Endothelial cell of umbilical vein (primary cell): ENCODE results near the gene SEL1L2.

ENCODE experiments used
- EZH2 ChIP-seq: IDR thresholded peaks from 2 replicates; pipeline ENCODE4 v1.6.1; 2012; ENCODE audit warnings: borderline replicate concordance, low read depth, mild to moderate bottlenecking, moderate library complexity, low read length, inconsistent platforms; ENCODE audit not compliant: severe bottlenecking
- MYC ChIP-seq: IDR thresholded peaks from one replicate; pipeline ENCODE4 v1.6.1; 2011; ENCODE audit warnings: mild to moderate bottlenecking, low read depth, low read length
- POLR2A ChIP-seq: IDR thresholded peaks from 2 replicates; pipeline ENCODE4 v1.6.1; 2012; ENCODE audit warnings: low read depth, mild to moderate bottlenecking, control low read depth, low read length
- POLR2AphosphoS5 ChIP-seq: IDR thresholded peaks from 2 replicates; pipeline ENCODE4 v1.6.1; 2012; ENCODE audit warnings: low read depth, mild to moderate bottlenecking, control low read depth, low read length, moderate library complexity; ENCODE audit not compliant: insufficient read depth
- TF ChIP-seq, protein P1 (sequence below), 2 donors: IDR thresholded peaks; 1 replicate in 1 of 2; 2 replicates in 1 of 2; pipeline ENCODE4 v1.5.1; 2011; ENCODE audit warnings: low read length in 2 of 2, mild to moderate bottlenecking in 2 of 2, moderate library complexity in 2 of 2, control low read depth in 1 of 2, inconsistent platforms in 1 of 2, low read depth in 1 of 2; ENCODE audit not compliant: insufficient read depth in 1 of 2; ENCODE audit errors: extremely low read depth in 1 of 2

DNA sequence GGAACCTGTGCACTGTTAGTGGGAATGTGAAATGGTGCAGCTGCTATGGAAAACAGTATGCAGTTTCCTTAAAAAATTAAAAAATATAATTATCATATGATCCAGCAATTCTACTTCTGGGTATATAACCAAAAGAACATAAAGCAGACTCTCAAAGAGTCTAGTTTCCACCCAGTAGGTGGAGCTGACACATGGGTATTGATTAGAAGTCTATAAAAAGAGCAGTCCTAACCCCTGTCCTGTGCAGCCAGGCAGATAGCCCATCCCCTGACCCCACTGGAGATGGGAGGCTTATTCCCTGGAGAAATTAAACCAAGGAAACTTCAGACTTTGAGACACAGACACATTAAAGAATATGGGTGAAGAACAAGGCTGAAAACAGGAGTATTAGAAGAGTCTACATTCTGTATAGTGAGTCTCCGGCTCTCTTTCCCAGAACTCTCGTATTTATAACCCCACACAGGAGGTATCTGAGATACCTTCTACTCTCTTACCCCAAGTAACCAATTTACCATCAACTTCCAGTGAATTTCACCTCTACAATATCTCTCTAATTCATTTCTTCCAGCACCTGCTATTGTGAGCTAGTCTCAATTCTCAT lies 92.3 kb downstream of the SEL1L2 start:
- TF ChIP-seq, protein P1, sequence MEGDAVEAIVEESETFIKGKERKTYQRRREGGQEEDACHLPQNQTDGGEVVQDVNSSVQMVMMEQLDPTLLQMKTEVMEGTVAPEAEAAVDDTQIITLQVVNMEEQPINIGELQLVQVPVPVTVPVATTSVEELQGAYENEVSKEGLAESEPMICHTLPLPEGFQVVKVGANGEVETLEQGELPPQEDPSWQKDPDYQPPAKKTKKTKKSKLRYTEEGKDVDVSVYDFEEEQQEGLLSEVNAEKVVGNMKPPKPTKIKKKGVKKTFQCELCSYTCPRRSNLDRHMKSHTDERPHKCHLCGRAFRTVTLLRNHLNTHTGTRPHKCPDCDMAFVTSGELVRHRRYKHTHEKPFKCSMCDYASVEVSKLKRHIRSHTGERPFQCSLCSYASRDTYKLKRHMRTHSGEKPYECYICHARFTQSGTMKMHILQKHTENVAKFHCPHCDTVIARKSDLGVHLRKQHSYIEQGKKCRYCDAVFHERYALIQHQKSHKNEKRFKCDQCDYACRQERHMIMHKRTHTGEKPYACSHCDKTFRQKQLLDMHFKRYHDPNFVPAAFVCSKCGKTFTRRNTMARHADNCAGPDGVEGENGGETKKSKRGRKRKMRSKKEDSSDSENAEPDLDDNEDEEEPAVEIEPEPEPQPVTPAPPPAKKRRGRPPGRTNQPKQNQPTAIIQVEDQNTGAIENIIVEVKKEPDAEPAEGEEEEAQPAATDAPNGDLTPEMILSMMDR (IDR thresholded peaks at IDR 0.05; ENCODE audit: extremely low read depth in 1 of 2, insufficient read depth in 1 of 2, low read depth in 1 of 2, low read length in 2 of 2), result no peak
- no peak for TF ChIP-seq EZH2
- no peak for TF ChIP-seq POLR2A
- TF ChIP-seq POLR2AphosphoS5, result no peak
- no peak for TF ChIP-seq MYC
